ENCODE results near the gene GLMP. TPM values are rescaled to one million over a fixed set of nuclear protein-coding genes. Genes with fewer than 3 reads are reported as not detected.
A peak's percentile ranks its signal among the peaks of the same experiment; 100 is the strongest.

The GLMP gene
- total and polyA plus RNA-seq, 10 donors: 25.5 to 54.4 (median 34.0) TPM

DNA sequence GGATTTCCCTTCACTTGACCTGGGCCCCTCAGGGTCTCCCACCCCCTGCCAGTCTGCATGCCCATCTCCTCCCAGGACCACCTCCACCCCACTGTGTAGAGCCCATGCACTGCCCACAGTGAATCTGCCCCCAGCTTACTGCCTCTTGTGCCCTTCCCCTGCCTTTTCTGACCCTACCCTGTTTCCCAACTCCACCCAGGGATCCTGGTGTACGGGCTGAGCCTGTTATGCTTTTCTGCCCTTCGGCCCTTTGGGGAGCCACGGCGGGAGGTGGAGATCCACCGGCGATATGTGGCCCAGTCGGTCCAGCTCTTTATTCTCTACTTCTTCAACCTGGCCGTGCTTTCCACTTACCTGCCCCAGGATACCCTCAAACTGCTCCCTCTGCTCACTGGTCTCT lies 9.4 kb downstream of the GLMP start:
- 89 to 98% (median 94%) methylated on average over 8 of the region's 8 CpGs for WGBS, 5 donors
- H3K27me3 ChIP-seq (replicated peaks in 1 of 7): no peaks in the 10 kb centered on the region
- no peaks in the 10 kb centered on the region for H3K9me3 ChIP-seq
- intact Hi-C loops (cut with DNase I; ENCODE audit: low total_unique reads): no loop called here
- TF ChIP-seq POLR2AphosphoS5 (IDR thresholded peaks at IDR 0.05) (no peak), POLR2A (IDR thresholded peaks at IDR 0.05) (no peak)
- TF ChIP-seq, protein P1, sequence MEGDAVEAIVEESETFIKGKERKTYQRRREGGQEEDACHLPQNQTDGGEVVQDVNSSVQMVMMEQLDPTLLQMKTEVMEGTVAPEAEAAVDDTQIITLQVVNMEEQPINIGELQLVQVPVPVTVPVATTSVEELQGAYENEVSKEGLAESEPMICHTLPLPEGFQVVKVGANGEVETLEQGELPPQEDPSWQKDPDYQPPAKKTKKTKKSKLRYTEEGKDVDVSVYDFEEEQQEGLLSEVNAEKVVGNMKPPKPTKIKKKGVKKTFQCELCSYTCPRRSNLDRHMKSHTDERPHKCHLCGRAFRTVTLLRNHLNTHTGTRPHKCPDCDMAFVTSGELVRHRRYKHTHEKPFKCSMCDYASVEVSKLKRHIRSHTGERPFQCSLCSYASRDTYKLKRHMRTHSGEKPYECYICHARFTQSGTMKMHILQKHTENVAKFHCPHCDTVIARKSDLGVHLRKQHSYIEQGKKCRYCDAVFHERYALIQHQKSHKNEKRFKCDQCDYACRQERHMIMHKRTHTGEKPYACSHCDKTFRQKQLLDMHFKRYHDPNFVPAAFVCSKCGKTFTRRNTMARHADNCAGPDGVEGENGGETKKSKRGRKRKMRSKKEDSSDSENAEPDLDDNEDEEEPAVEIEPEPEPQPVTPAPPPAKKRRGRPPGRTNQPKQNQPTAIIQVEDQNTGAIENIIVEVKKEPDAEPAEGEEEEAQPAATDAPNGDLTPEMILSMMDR (IDR thresholded peaks at IDR 0.05 in 8 of 11, conservative IDR thresholded peaks at IDR 0.05 in 3 of 11): no peak
- H3K4me1 ChIP-seq: peaks cover 15 to 46% (median 32%) of the 10 kb centered on the region in 6 donors
- H3K27ac ChIP-seq: no peak overlapping the region
- peaks cover 0 to 54% (median 22%) of the 10 kb centered on the region in 6 donors for H3K36me3 ChIP-seq
- no peak for DNase-seq
- no peak overlapping the region for H3K4me3 ChIP-seq

GRCh38 chr1:156285437-156285836 lies 10.0 kb downstream of the GLMP start:
- Histone ChIP-seq H3K9me3 (no peaks in the 10 kb centered on the region), H3K4me1 (peaks cover 14 to 46% (median 37%) of the 10 kb centered on the region in 6 donors), H3K27ac (no peak overlapping the region), H3K36me3 (peaks cover 0 to 53% (median 22%) of the 10 kb centered on the region in 6 donors), H3K4me3 (no peak overlapping the region), H3K27me3 (replicated peaks in 1 of 7) (no peaks in the 10 kb centered on the region)
- peak; percentile 73 for DNase-seq
- WGBS, 5 donors: 91 to 98% (median 96%) methylated on average over 10 to 21 of the region's 21 CpGs
- intact Hi-C loops (cut with DNase I; ENCODE audit: low total_unique reads): no loop called here
- TF ChIP-seq POLR2AphosphoS5 (IDR thresholded peaks at IDR 0.05) (no peak), POLR2A (IDR thresholded peaks at IDR 0.05) (no peak)
- TF ChIP-seq, protein P1 (IDR thresholded peaks at IDR 0.05 in 8 of 11, conservative IDR thresholded peaks at IDR 0.05 in 3 of 11): no peak

DNA sequence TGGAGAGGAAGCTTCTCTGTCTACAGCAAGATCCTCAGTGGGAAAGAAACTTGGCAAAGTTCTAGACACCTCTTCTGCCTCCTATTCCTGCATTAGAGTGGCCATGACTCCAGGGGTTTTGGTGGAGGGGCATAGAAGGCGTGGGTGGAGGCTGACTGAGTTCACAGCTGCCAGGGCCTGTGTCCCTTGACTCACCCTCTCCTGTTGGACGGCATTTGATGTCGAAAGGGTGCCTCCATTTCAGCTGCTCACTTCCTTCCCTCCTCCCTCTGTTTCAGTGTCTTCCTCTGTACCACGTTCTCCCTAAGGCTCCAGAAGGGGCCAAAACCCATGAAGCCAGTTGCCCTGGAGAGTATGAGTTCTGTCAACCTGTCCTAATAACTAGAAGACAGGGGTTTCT lies 10.7 kb downstream of the GLMP start:
- Histone ChIP-seq H3K9me3 (no peaks in the 10 kb centered on the region), H3K36me3 (peaks cover 0 to 52% (median 22%) of the 10 kb centered on the region in 6 donors), H3K4me3 (no peak overlapping the region), H3K27ac (peak overlapping the region in 1 of 8 donors; percentile 26), H3K27me3 (replicated peaks in 1 of 7) (no peaks in the 10 kb centered on the region), H3K4me1 (peaks cover 14 to 52% (median 40%) of the 10 kb centered on the region in 6 donors)
- intact Hi-C loops (cut with DNase I; ENCODE audit: low total_unique reads): no loop called here
- TF ChIP-seq POLR2A (IDR thresholded peaks at IDR 0.05) (no peak), POLR2AphosphoS5 (IDR thresholded peaks at IDR 0.05) (no peak)
- TF ChIP-seq, protein P1 (IDR thresholded peaks at IDR 0.05 in 8 of 11, conservative IDR thresholded peaks at IDR 0.05 in 3 of 11): no peak
- DNase-seq: peak; percentile 44
- WGBS, 5 donors: 47 to 69% (median 62%) methylated on average over 4 of the region's 4 CpGs

GRCh38 chr1:156284112-156284511 lies 11.4 kb downstream of the GLMP start, which contains the start of gene TMEM79:
TMEM79 (plus strand) TSS chr1:156284325; CDS start chr1:156285227, 902 bp downstream.
- H3K4me3 ChIP-seq: peak within 1 kb of the TSS; percentile 62 to 87 (median 72)
- no peak for TF ChIP-seq POLR2AphosphoS5 (IDR thresholded peaks at IDR 0.05)
- no peak for TF ChIP-seq POLR2A (IDR thresholded peaks at IDR 0.05)
- TF ChIP-seq, protein P1 (IDR thresholded peaks at IDR 0.05 in 8 of 11, conservative IDR thresholded peaks at IDR 0.05 in 3 of 11): no peak
- peak within 1 kb of the TSS; percentile 90 to 97 (median 94) for H3K27ac ChIP-seq
- DNase-seq: peak; percentile 9
- H3K36me3 ChIP-seq: peaks cover 0 to 52% (median 21%) of the 10 kb centered on the region in 6 donors
- 93 to 97% (median 96%) methylated on average over 7 of the region's 7 CpGs for WGBS, 5 donors
- H3K9me3 ChIP-seq: no peaks in the 10 kb centered on the region
- peaks cover 14 to 58% (median 41%) of the 10 kb centered on the region in 6 donors for H3K4me1 ChIP-seq
- no peaks in the 10 kb centered on the region for H3K27me3 ChIP-seq (replicated peaks in 1 of 7)
- intact Hi-C loops (cut with DNase I; ENCODE audit: low total_unique reads): no loop called here

All from spleen (tissue), 11 donors.